G401.6 (cell line): ENCODE measurements around the gene ASB10.

Experiments used
- FAIRE-seq: peaks from 2 replicates; lab custom pipeline; 2012; peaks lifted over from hg19 to GRCh38; lab: Jason Lieb, UNC

The ASB10 gene, protein sequence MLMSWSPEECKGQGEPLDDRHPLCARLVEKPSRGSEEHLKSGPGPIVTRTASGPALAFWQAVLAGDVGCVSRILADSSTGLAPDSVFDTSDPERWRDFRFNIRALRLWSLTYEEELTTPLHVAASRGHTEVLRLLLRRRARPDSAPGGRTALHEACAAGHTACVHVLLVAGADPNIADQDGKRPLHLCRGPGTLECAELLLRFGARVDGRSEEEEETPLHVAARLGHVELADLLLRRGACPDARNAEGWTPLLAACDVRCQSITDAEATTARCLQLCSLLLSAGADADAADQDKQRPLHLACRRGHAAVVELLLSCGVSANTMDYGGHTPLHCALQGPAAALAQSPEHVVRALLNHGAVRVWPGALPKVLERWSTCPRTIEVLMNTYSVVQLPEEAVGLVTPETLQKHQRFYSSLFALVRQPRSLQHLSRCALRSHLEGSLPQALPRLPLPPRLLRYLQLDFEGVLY

DNA sequence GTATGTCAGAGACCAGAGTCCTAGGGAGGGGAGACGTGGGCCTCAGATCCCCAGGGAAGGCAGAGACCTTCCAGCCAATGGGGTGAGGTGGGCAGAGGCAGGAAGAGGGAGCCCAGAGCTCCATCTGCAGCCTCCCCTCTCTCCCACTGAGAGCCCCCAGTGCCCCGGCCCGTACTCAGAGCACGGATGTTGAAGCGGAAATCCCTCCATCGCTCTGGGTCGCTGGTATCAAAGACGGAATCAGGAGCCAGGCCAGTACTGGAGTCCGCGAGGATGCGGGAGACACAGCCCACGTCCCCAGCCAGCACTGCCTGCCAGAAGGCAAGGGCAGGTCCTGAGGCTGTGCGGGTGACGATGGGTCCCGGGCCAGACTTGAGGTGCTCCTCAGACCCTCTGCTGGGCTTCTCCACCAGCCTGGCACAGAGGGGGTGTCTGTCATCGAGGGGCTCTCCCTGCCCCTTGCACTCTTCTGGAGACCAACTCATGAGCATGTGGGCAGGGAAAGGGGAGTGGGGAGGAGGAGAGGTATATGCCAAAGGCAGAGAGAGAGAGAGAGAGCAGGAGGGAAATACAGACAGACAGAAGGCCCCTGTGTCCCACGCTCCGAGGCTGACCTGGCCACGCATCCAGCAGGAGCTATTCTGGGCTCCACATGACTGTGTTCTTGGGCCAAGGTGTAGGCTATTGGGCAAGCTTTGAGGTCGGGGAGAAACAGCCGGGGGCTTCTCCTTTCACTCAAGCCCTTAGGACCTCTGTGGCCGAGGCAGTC is at the start of gene ASB10:
ASB10 (minus strand) TSS at position 611 of the 769 bp plus-strand sequence; CDS start at position 491, 120 bp downstream.
- no peak for FAIRE-seq

DNA sequence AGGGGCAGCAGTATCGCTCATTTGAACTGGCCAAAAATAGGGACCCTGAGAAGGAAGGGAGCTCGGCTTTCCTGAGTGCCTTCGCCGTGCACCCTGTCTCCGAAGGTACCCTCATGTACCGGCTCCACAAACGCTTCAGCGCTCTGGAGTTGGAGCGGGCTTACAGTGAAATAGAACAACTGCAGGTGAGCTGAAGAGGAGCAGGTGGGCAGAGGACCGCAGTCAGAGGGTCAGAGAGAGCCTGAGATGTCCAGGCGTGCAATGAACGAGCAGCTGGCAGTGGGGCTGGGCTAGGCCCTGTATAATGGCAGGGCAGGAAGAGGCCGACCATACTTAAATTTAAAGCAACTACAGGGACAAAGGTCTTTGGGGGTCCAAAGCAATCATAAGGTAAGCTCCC is 49.4 kb upstream of the ASB10 start:
- FAIRE-seq, result no peak

DNA sequence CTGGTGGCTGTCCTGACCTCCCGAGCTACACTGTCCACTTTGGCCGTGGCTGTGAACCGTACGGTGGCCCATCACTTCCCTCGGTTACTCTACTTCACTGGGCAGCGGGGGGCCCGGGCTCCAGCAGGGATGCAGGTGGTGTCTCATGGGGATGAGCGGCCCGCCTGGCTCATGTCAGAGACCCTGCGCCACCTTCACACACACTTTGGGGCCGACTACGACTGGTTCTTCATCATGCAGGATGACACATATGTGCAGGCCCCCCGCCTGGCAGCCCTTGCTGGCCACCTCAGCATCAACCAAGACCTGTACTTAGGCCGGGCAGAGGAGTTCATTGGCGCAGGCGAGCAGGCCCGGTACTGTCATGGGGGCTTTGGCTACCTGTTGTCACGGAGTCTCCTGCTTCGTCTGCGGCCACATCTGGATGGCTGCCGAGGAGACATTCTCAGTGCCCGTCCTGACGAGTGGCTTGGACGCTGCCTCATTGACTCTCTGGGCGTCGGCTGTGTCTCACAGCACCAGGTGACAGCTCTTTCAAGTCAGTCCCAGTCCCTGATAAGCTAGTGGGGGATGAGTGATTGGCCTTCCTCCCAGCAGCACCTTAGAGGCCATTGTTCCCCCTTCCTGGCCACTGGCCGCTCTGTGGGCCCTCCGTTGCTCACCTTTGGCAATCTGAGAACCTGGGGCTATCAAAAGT is 48.2 kb upstream of the ASB10 start:
- FAIRE-seq, result no peak

DNA sequence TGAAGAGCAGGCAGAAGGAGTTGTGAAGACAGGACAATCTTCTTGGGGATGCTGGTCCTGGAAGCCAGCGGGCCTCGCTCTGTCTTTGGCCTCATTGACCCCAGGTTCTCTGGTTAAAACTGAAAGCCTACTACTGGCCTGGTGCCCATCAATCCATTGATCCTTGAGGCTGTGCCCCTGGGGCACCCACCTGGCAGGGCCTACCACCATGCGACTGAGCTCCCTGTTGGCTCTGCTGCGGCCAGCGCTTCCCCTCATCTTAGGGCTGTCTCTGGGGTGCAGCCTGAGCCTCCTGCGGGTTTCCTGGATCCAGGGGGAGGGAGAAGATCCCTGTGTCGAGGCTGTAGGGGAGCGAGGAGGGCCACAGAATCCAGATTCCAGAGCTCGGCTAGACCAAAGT is 46.8 kb upstream of the ASB10 start:
- no peak for FAIRE-seq

DNA sequence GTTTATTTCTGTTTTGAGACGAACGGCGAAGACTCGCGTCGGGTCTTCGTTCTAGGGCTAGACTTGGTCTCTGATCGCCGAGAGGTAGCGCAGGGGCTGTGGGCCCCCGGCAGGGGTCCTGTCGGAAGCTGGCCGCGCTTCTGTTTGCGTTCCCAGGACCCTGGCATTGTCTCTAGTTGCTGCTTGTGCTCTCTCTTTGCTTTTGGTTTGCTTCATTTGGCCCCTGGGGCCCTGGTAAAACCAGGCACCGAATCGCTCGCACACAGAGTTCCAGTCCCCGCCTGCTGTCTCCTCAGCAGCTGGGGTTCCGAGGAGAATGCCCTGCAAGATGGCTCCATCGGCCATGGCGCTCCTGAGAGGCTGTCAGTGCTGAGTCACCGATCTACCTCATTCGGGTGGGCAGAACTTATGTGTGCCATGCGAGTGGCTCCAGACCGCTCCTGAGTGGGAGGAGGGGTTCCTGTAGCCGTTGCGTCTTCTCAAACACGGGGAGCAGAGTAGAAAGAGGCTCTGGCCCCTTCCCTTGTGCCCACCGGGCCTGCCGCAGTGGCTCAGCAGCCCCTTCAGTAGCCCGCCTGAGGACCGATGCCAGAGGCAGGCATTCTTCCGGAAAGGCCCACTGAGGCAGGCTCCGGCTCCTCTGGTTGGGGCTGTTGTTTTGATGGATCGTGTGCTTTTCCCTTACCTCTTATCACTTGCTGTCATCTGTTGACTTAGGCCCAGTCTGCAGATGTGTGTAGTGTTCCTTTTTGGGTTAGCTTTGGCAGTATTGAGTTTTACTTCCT is 46.1 kb upstream of the ASB10 start:
- no peak for FAIRE-seq

GRCh38 chr7:151232091-151232916 is 45.3 kb upstream of the ASB10 start, which contains the start of gene CHPF2:
Gene CHPF2, plus strand, starts transcription at chr7:151232483. Its CDS starts 1,529 bp downstream, at chr7:151234012.
- no peak for FAIRE-seq

DNA sequence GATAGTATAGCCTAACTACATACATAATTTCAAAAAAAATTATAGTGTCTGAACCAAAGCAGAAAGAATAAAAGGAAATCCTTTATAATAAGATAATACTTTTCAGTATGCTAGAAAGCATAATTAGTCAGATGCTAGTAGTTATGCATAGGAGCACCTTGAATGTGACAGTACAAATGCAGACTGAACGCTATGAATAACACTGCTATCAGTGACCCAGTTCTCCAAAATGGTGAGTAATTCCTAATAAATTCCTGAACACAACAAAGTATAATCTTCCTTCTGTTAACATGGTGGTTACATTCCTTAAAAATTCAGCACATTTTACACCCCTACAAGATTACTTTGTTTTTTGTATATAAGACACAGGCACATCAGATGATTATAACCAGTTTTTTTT is 44.0 kb upstream of the ASB10 start:
- no peak for FAIRE-seq

DNA sequence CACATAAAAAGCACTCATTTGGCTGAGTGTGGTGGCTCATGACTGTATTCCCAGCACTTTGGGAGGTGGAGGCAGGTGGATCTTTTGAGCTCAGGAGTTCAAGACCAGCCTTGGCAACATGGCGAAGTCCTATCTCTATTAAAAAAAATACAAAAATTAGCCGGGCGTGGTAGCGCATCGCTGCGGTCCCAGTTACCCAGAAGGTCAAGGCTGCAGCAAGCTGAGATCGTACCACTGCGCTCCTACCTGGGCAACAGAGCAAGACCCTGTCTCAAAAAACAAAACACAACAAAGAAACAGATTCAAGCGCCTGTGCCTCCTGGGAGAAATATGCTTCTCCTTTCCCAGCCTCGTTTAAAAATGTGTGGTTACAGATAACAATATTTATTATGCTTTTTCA is 42.2 kb upstream of the ASB10 start:
- no peak for FAIRE-seq

DNA sequence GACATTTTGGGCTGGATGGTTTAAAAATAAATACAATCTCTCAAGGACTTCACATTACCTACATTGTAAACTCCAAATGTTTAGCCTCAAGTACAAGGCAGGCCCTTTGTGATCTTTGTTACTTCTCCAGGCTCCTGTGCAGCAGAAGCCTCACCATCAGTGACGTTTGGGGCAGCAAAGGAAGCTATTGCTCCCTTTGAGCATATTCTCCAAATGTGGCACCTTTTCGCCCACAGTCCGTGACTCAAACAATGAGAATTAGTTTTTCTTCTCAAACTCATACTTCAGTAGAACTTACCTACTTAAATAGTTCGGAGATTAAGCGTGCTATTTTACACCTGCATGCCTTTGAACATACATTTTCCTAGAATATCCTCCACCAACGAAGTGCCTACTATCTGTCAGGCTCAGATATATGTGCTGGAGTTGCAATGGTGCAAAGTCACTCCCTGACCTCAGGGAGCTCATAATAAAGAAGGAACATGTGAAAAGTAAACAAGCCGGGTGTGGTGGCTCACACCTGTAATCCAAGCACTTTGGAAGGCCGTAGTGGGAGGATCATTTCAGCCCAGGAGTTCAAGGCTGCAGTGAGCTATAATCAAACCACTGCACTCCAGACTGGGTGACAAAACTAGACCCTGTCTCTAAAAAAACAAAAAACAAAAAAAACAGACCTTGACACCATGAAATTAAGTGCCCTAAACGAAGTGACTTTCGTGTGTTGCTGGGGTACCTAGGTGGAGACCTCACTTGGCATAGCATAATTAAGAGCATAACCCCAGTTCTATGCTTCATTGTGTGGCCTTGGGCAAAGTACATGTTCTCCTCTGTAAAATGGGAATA is 41.2 kb upstream of the ASB10 start:
- FAIRE-seq, result no peak

DNA sequence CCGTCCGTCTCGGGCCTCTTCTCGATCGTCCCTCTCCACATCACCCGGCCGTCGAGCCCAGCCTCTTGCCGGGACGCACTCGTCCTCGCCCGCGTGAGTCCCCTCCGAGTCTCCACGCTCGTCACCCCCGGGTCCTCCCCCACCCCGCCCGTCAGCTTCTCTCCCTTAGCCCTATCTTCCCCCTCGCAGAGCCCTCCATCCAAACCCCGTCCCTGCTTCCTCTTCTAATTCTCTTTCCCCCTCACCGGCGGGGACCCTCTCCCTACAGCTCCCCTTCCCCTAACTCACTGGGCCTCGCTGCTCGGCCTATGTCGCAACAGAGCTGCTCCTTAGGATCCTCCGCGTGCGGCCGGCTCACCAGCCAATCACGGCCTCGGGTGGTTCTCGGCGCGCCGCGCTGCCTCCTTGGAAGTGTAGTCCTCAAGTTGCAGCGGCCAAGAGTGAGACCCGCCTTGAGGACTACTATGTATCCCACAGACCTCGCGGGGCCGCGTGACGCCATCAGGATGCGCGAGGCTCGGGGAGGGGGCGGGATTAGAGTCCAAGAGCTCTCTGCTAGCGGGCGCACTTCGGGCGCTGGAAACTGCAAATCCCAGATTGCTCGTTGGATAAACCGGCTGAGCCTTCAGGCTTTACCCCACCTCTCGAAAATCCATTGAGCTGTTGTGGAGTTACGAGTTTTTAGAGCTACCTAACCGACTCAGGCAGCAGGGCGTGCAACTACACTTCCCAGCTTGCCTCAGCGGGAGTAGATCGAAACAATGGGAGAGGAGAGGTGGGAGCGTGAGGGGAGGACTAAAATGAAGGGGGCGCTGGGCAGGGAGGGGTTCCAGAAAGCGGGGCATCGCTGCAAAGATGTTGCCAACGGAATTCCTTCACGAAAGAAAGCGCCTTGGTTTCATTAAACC is 40.1 kb upstream of the ASB10 start, which contains the start of gene ABCF2:
ABCF2 (minus strand) TSS at position 331 of the 908 bp plus-strand sequence. CDS start 747 bp downstream, outside the sequence.
- peak; percentile 96 for FAIRE-seq

GRCh38 chr7:151226560-151226874 is 39.5 kb upstream of the ASB10 start:
- no peak for FAIRE-seq

DNA sequence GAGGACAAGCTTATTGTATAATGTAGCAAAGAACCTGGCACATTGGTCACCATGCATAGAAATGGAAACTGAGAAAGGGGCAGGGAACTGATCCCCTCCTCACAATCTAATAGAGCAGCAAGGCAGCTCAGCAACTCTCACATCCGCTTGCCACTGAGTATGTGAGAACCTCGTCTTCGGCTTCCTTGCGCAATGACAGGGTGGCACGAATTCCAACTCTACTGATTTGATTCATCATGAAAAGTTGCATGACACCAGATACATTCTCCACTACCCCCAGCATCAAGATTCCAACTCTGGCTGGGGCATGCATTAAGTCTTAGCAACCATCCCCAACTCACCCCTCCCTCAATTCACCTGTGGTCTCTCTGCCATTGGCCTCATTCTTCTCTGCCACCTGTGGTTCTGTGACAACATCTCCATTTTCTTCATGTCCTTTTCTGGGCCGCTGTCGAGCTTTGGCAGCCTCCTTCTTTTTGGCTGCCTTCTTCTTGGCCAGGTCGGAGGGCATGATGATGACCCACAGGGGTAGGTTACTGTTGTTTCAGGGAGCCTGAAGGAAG is 39.0 kb upstream of the ASB10 start:
- FAIRE-seq, result no peak

GRCh38 chr7:151223728-151224127 is 36.7 kb upstream of the ASB10 start:
- no peak for FAIRE-seq

- no peak for FAIRE-seq
These were observed 31.1 kb upstream of the ASB10 start for GRCh38 chr7:151218170-151218569.

GRCh38 chr7:151215396-151215795 is 28.3 kb upstream of the ASB10 start:
- FAIRE-seq, result no peak

GRCh38 chr7:151213826-151214225 is 26.8 kb upstream of the ASB10 start:
- no peak for FAIRE-seq

DNA sequence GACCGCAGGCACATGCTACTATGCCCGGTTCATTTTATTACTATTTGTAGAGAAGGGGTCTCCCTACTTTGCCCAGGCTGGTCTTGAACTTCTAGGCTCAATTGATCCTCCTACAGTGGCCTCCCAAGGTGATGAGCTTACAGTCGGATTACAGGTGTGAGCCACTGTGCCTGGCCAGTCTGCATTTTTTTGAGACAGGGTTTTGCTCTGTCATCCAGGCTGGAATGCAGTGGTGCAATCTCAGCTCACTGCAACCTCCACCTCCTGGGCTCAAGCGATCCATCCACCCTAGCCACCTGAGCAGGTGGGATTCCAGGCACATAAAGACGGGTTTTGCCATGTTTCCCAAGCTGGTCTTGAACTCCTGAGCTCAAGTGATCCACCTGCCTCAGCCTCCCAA is 25.6 kb upstream of the ASB10 start:
- no peak for FAIRE-seq

DNA sequence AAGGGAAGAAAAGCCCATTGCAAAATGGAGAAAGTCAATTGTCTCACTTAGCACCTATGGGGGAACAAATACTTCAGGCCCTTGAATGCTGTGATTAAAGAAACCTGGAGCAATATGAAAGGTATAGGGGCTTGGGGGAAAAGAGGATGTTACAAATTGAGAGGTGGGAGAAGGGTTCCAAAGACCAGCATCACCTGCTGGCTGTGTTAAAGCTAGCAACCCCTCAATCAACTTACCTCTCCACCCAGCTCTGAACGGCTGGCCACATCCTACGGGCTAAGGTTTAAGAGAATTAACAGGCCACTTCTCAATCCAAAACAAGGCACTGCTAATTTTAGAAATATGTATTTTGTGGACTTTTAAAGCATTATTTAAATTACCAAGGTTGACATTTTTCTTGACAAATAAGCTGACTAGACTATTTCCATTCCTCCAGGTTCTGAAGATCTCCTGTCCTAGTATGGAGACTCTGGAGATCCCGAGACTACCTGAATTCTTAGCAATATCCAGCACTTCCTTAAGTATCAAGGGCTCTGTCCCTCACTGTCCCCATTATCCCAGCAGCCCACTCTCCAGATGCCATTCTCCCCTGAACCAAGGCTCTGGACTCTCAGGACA is 24.2 kb upstream of the ASB10 start:
- no peak for FAIRE-seq
